Kidney epithelial cell (primary cell): ENCODE results near the gene TACC2. TPM values are rescaled to one million over a fixed set of nuclear protein-coding genes. Genes with fewer than 3 reads are reported as not detected.
A peak's percentile ranks its signal among the peaks of the same experiment; 100 is the strongest.

Experiments
- DNase-seq: peaks from one replicate; pipeline ENCODE4 v3.0.0-alpha.2; 2010; ENCODE audit warnings: low read depth
- H3K27me3 ChIP-seq: 2 replicates; pipeline ENCODE4 v1.6.0; 2011; ENCODE audit warnings: low read length; ENCODE audit not compliant: control insufficient read depth, insufficient read depth
- H3K36me3 ChIP-seq: 2 replicates; pipeline ENCODE4 v1.5.1; 2011; ENCODE audit warnings: low read length; ENCODE audit not compliant: control insufficient read depth, insufficient read depth
- H3K4me3 ChIP-seq: 2 replicates; pipeline ENCODE4 v1.5.1; 2011; ENCODE audit warnings: low read depth, mild to moderate bottlenecking, control low read depth, low read length
- CTCF ChIP-seq: IDR thresholded peaks from 2 replicates; pipeline ENCODE4 v1.5.1; 2011; ENCODE audit warnings: mild to moderate bottlenecking, moderate library complexity, low read length, control low read depth, inconsistent platforms; ENCODE audit not compliant: insufficient read depth, poor library complexity, severe bottlenecking
- total RNA-seq: library from RNA; depleted of rRNA; stranded (reverse); fragments of >200 nt; gene quantifications from 2 replicates; pipeline ENCODE4 v1.2.3, GENCODE V29; 2015

TACC2 gene
- total RNA-seq, 1 donor from 2014 or later, result 26.9 TPM

GRCh38 chr10:122050311-122050710 is 61.3 kb downstream of the TACC2 start:
- no peak for DNase-seq
- Histone ChIP-seq H3K27me3 (no peaks in the 10 kb centered on the region), H3K36me3 (no peaks in the 10 kb centered on the region), H3K4me3 (no peak overlapping the region)
- TF ChIP-seq CTCF, result no peak

GRCh38 chr10:122050811-122051210 is 61.8 kb downstream of the TACC2 start:
- no peak for TF ChIP-seq CTCF
- no peak overlapping the region for H3K4me3 ChIP-seq
- H3K36me3 ChIP-seq, result no peaks in the 10 kb centered on the region
- H3K27me3 ChIP-seq, result no peaks in the 10 kb centered on the region
- no peak for DNase-seq

- Histone ChIP-seq H3K36me3 (no peaks in the 10 kb centered on the region), H3K27me3 (no peaks in the 10 kb centered on the region), H3K4me3 (no peak overlapping the region)
- DNase-seq, result peak; percentile 39
- TF ChIP-seq CTCF, result peak; percentile 80
Measured at GRCh38 chr10:122051609-122052385, 62.8 kb downstream of the TACC2 start.

- Histone ChIP-seq H3K27me3 (no peaks in the 10 kb centered on the region), H3K36me3 (no peaks in the 10 kb centered on the region), H3K4me3 (no peak overlapping the region)
- DNase-seq, result no peak
- no peak for TF ChIP-seq CTCF
Measured at GRCh38 chr10:122052701-122053100, 63.7 kb downstream of the TACC2 start.

- TF ChIP-seq CTCF, result no peak
- Histone ChIP-seq H3K4me3 (no peak overlapping the region), H3K27me3 (no peaks in the 10 kb centered on the region), H3K36me3 (no peaks in the 10 kb centered on the region)
- no peak for DNase-seq
Measured at GRCh38 chr10:122053314-122053713, 64.4 kb downstream of the TACC2 start.
